ENCODE measurements around the gene KIF25.
"Not testable (repeated sequence)": the region's sequence is repeated elsewhere in the genome, so short reads cannot be mapped to it uniquely, and the experiment has no call there.

KIF25 gene

DNA sequence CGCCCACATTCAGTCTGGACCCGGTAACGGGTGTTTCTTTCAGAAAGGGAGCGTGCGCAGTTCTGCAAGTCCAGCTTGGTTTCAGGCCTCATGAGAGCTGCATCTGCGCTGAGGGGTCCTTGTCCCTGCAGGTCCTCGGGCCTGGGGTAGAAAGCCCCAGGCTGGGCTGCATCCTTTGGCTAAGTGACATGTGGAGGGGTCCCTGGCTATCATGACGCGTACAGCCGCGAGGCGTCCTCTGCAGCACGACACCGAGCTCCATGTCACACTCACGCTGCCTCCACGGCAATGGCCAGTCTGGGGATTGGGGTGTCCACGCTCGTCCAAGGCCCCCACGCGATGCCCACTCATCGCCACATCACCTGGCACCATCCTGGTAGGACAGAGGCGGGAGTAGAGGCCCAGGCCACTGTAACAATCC lies 1.7 kb upstream of the KIF25 start:
- H3K9me3 ChIP-seq (ENCODE audit: control insufficient read depth, insufficient read depth, low read length), result no peaks in the 10 kb centered on the region
- H3K36me3 ChIP-seq (ENCODE audit: insufficient read depth, low read length), result no peaks in the 10 kb centered on the region
- H3K9ac ChIP-seq (ENCODE audit: low read depth, low read length), result no peak overlapping the region
- peaks cover 6% of the 10 kb centered on the region; the same call in 1 of the 2 replicates for H3K4me1 ChIP-seq (ENCODE audit: insufficient read depth, low read length)

DNA sequence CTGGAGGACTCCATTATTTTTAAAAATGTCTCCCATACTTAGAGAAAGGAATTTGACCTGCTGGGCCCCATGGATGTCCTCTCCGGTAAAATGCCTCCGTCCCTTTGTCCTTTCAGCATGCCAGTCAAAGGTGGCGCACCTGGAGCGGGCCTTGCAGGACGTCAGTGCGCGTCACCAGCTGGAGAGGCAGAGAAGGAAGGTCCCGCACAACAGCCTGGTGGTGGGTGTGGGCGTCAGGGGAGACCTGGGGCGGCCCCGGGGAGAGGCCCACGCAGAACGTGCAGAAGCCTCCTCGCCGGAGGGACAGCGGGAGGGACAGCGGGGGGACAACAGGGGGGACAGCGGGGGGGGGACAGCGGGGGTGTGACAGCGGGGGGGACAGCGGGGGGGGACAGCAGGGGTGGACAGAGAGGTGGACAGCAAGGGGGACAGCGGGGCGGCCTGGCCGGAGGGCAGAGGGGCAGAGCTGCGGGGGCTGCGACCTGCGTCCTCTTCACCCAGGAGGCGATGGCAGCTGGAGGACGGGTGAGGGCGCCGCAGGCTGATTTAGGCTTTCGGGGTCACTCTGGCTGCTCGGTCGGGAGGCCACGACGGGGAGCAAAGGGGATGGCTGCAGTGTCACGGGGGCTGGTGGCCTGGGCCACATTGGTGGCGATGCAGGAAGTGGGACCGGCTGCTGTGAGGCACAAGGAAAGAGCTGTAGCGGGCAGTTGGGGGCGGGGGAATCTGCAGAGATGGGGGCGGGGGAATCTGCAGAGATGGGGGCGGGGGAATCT lies 859 bp upstream of the KIF25 start:
- Histone ChIP-seq H3K9ac (ENCODE audit: low read depth, low read length) (peak overlapping the region; percentile 38; the same call in 1 of the 2 replicates), H3K4me1 (ENCODE audit: insufficient read depth, low read length) (peaks cover 6% of the 10 kb centered on the region; the same call in 1 of the 2 replicates), H3K9me3 (ENCODE audit: control insufficient read depth, insufficient read depth, low read length) (no peaks in the 10 kb centered on the region), H3K36me3 (ENCODE audit: insufficient read depth, low read length) (no peaks in the 10 kb centered on the region)

DNA sequence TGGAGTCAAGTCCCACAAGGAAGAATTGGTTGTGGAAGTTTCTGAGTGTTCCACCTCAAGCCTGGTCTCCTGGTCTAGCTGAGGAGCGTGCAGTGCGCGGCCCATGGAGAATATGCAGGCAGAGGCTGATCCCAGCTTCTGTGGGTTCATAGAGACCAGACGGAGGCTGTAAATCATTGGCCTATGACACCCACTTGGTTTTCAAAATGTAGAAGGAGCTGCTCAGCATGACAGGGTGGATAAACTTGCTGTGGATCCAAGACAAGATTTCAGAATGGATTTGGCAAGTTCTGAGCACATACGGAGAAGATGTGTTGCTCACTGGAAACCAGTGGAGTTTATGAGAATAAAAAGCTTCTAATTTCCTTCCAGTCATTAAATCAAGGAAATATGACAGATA lies 744 bp downstream of the KIF25 start:
- Histone ChIP-seq H3K36me3 (ENCODE audit: insufficient read depth, low read length) (no peaks in the 10 kb centered on the region), H3K9ac (ENCODE audit: low read depth, low read length) (no peak overlapping the region), H3K4me1 (ENCODE audit: insufficient read depth, low read length) (peaks cover 6% of the 10 kb centered on the region; the same call in 1 of the 2 replicates), H3K9me3 (ENCODE audit: control insufficient read depth, insufficient read depth, low read length) (no peaks in the 10 kb centered on the region)

GRCh38 chr6:168000198-168001028 lies 2.9 kb downstream of the KIF25 start:
- Histone ChIP-seq H3K9ac (ENCODE audit: low read depth, low read length) (no peak overlapping the region; the same call in 1 of the 2 replicates), H3K36me3 (ENCODE audit: insufficient read depth, low read length) (no peaks in the 10 kb centered on the region), H3K4me1 (ENCODE audit: insufficient read depth, low read length) (peaks cover 6% of the 10 kb centered on the region; the same call in 1 of the 2 replicates), H3K9me3 (ENCODE audit: control insufficient read depth, insufficient read depth, low read length) (no peaks in the 10 kb centered on the region)

GRCh38 chr6:168001029-168001332 lies 3.5 kb downstream of the KIF25 start:
- no peaks in the 10 kb centered on the region for H3K9me3 ChIP-seq (ENCODE audit: control insufficient read depth, insufficient read depth, low read length)
- H3K9ac ChIP-seq (ENCODE audit: low read depth, low read length), result no peak overlapping the region; the same call in 1 of the 2 replicates
- peaks cover 6% of the 10 kb centered on the region; the same call in 1 of the 2 replicates for H3K4me1 ChIP-seq (ENCODE audit: insufficient read depth, low read length)
- no peaks in the 10 kb centered on the region for H3K36me3 ChIP-seq (ENCODE audit: insufficient read depth, low read length)

- not testable (repeated sequence) for H3K4me1 ChIP-seq (ENCODE audit: insufficient read depth, low read length); H3K9ac ChIP-seq (ENCODE audit: low read depth, low read length); H3K9me3 ChIP-seq (ENCODE audit: control insufficient read depth, insufficient read depth, low read length); H3K36me3 ChIP-seq (ENCODE audit: insufficient read depth, low read length)
Observed at GRCh38 chr6:168001514-168001913, 4.0 kb downstream of the KIF25 start.

DNA sequence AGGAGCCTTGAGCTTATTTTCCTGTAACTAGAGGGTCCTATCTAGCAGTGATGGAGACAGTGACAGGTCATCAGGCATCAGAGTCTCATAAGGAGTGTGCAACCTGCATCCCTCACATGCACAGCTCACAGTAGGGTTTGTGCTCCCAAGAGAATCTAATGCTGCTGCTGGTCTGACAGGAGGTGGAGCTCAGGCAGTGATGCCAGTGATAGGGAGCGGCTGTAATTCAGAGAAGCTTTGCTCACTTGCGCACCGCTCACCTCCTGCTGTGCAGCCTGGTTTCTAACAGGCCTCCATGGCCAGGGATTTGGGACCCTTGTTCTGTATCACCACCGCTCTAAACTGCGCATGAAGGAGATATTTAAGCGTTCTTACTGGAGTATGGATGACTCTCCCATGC lies 5.3 kb downstream of the KIF25 start:
- peaks cover 3% of the 10 kb centered on the region; the same call in 1 of the 2 replicates for H3K4me1 ChIP-seq (ENCODE audit: insufficient read depth, low read length)

DNA sequence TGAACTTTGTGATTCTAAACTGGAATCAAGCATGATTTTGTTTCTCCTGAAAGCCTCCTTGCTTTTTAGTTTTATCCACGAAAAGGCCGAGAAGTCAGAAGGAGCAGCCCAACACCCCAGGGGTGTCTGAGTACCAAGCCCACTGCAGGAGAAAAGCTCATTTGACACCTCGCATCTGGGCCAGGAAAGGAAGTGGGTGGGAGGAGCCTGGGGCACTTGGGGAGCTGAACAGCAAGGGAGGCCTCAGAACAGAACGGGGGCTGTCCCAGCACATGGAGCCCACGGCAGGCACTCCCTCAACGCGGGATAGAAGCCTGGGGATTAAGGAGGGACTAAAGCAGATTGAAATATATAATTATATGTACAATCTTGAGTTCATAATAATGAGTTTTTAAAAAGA lies 6.6 kb downstream of the KIF25 start:
- Histone ChIP-seq H3K36me3 (ENCODE audit: insufficient read depth, low read length) (no peaks in the 10 kb centered on the region), H3K9ac (ENCODE audit: low read depth, low read length) (no peak overlapping the region), H3K4me1 (ENCODE audit: insufficient read depth, low read length) (no peaks in the 10 kb centered on the region)

More for the DNA sequence above, 5.3 kb downstream of the KIF25 start:
- Histone ChIP-seq H3K36me3 (ENCODE audit: insufficient read depth, low read length) (no peaks in the 10 kb centered on the region), H3K9ac (ENCODE audit: low read depth, low read length) (no peak overlapping the region), H3K9me3 (ENCODE audit: control insufficient read depth, insufficient read depth, low read length) (no peaks in the 10 kb centered on the region)

DNA sequence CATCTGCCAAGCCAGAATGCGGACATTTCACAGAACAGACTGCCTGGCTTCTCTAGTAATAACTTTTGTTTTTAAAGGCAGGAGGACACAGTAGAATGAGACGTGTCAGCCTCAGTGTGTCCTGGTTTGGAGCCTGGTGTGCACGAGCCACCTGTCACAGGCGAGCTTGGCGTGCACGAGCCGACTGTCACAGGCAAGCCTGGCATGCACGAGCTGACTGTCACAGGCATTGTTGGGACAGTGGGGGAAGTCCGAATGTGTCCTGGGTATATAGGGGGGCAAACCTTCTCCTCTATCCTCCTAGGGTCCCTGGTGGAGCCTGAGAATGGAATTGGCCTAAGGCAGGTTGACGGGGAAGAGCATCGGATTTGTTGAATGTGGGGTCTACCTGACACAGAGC lies 7.5 kb downstream of the KIF25 start:
- Histone ChIP-seq H3K4me1 (ENCODE audit: insufficient read depth, low read length) (no peaks in the 10 kb centered on the region), H3K9me3 (ENCODE audit: control insufficient read depth, insufficient read depth, low read length) (no peaks in the 10 kb centered on the region), H3K36me3 (ENCODE audit: insufficient read depth, low read length) (no peaks in the 10 kb centered on the region), H3K9ac (ENCODE audit: low read depth, low read length) (no peak overlapping the region)

More for the DNA sequence above, 6.6 kb downstream of the KIF25 start:
- H3K9me3 ChIP-seq (ENCODE audit: control insufficient read depth, insufficient read depth, low read length), result no peaks in the 10 kb centered on the region

DNA sequence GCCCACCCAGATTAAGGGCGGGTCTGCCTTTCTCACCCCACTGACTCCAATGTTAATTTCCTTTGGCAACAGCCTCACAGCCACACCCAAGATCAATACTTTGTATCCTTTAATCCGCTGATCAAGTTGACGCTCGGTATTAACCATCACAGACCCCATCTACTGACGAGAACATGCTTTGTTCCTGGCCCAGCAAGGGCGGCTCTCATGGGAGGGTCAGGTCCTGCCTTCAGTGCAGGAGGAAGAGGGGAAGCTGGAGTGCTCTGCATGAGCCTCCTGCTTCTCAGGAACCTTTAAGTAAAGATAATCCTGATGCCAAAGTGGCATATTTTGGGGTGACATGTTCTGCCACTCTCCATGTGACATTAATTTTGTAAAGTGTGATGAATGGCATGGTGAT lies 8.3 kb downstream of the KIF25 start:
- Histone ChIP-seq H3K9me3 (ENCODE audit: control insufficient read depth, insufficient read depth, low read length) (peaks cover 3% of the 10 kb centered on the region; the same call in 1 of the 2 replicates), H3K4me1 (ENCODE audit: insufficient read depth, low read length) (no peaks in the 10 kb centered on the region), H3K36me3 (ENCODE audit: insufficient read depth, low read length) (no peaks in the 10 kb centered on the region), H3K9ac (ENCODE audit: low read depth, low read length) (no peak overlapping the region)

DNA sequence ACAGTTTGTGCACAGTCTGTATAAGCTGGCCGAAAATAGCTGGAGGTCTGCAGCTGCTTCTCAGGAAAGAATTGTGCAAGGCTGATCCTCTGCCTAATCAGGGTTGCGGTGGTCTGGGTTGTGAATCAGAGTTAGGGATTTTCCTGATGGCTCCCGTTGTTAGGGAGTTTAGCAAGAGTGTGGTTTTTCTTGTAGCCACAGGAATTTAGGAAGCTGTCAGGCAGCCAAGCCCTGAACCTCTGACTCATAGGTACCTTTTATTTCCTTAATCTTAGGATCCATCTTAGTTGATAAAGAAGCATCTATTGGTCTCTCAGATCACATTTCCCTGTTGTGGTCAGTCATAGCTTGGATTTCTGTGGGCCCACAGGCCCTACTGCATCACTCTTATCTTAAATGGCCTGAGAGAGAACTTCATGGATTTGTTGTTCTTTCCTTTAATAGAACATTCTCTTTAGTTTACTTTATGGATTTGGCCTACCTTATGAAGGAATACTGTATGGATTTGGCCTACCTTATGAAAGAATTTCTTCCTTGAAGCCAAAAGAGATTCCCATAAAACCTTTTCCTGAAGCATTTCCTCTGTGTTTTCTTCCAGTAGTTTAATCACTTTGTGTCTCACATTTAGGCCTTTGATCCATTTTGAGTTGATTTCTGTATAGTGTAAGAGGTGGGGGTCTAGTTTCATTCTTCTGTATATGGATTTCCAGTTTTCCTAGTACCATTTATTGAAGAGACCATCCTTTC lies 10.3 kb downstream of the KIF25 start:
- H3K36me3 ChIP-seq (ENCODE audit: insufficient read depth, low read length), result no peaks in the 10 kb centered on the region
- peaks cover 8% of the 10 kb centered on the region; the same call in 1 of the 2 replicates for H3K9me3 ChIP-seq (ENCODE audit: control insufficient read depth, insufficient read depth, low read length)
- H3K9ac ChIP-seq (ENCODE audit: low read depth, low read length), result no peak overlapping the region

DNA sequence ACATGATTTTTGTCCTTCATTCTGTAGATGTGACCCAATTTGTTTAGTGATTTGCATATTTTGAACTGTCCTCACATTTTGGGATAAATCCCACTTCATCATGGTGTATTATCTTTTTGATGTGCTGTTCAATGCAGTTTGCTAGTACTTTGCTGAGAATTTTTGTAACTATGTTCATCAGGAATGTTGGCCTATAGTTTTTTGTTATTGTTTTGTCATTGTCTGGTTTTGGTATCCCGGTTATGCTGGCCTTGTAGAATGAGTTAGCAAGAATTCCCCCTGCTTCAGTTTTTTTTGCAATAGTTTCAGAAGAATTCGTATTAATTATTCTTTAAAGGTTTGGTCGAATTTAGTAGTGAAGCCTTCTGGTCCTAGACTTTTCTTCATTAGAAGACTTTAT lies 11.9 kb downstream of the KIF25 start:
- Histone ChIP-seq H3K9me3 (ENCODE audit: control insufficient read depth, insufficient read depth, low read length) (peaks cover 8% of the 10 kb centered on the region; the same call in 1 of the 2 replicates), H3K9ac (ENCODE audit: low read depth, low read length) (no peak overlapping the region), H3K4me1 (ENCODE audit: insufficient read depth, low read length) (no peaks in the 10 kb centered on the region), H3K36me3 (ENCODE audit: insufficient read depth, low read length) (no peaks in the 10 kb centered on the region)

More for the DNA sequence above, 10.3 kb downstream of the KIF25 start:
- H3K4me1 ChIP-seq (ENCODE audit: insufficient read depth, low read length), result no peaks in the 10 kb centered on the region

DNA sequence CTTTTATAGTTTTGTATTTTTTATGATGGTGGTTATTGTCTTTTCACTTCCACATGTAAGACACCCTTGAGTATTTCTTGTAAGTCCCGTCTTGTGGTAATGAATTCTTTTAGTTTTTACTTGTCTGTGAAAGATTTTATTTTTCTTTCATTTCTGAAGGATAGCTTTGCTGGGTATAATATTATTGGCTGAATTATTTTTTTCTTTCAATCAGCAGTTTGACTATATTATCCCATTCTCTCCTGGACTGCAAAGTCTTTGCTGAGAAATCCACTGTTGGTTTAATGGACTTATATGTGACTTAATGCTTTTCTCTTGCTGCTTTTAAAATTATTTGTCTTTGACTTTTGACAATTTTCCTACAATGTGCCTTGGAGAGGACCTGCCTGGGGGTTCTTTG lies 13.8 kb downstream of the KIF25 start:
- Histone ChIP-seq H3K4me1 (ENCODE audit: insufficient read depth, low read length) (0 out of 2 replicates have a peak, but pooled peaks cover under 1% of the 10 kb centered on the region), H3K36me3 (ENCODE audit: insufficient read depth, low read length) (no peaks in the 10 kb centered on the region), H3K9me3 (ENCODE audit: control insufficient read depth, insufficient read depth, low read length) (peaks cover 8% of the 10 kb centered on the region; the same call in 1 of the 2 replicates), H3K9ac (ENCODE audit: low read depth, low read length) (no peak overlapping the region)

Measured in ES-I3 (cell line).